AG20443 (cell line): ENCODE results near the gene DSCAML1.

Experiments
- DNase-seq: peaks from one replicate; pipeline ENCODE4 v3.0.0; 2012; ENCODE audit warnings: low spot score, mixed read lengths

DSCAML1 gene

GRCh38 chr11:117832511-117832910 is 35.5 kb upstream of the DSCAML1 start:
- no peak for DNase-seq

GRCh38 chr11:117831661-117832415 is 34.8 kb upstream of the DSCAML1 start:
- no peak for DNase-seq

DNA sequence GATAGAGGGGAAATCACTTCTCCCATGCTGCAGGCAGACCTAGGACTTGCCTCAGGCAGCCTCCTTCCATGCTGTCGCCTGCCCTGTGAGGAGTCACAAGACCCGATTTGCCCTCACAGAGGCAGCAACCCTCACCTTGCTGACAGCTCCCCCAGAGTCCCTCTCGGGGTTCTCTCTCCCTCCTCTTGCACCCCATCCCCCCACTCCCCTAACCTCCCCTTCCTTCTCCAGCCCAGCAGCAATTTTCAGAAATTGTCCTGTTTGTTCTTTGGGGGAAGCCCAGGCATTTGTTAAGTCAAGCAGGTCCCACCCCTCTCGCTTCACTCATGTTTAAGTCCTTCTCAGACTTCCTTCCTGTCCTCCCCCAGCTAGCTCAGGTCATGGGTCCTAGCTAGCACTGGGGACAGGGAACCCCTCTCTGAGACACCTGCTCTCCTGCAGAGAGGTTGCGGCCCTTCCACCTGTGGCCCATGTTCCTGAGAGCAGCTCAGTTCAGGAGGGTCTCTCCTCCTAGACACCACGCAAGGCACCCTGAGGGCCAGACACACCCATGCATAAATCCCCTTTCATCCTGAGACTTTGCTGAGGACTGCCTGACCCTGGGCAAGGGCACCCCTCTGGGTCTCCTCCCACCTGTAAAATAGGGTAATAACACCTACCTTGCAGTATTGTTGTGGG is 33.8 kb upstream of the DSCAML1 start:
- DNase-seq, result no peak

DNA sequence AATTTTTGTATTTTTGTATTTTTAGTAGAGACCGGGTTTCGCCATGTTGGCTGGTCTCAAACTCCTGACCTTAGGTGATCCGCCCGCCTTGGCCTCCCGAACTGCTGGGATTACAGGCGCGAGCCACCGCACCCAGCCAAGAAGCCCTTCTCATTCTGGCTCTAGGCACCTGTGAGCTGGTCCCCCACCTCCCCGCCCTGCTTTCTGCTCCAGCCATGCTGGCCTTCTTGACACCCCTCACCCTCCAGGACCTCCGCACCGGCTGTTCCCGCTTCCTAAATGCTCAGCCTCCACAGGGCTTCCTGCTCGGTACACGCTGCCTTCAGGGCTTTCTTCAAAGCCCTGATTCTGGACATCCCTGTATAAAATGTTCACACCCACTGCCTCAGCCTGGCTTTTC is 33.1 kb upstream of the DSCAML1 start:
- DNase-seq, result no peak

- no peak for DNase-seq
Measured at GRCh38 chr11:117829369-117829725, 32.3 kb upstream of the DSCAML1 start.

GRCh38 chr11:117828611-117829368 is 31.8 kb upstream of the DSCAML1 start:
- DNase-seq, result peak; percentile 71

GRCh38 chr11:117827521-117828511 is 30.8 kb upstream of the DSCAML1 start:
- DNase-seq, result no peak

GRCh38 chr11:117826832-117827231 is 29.8 kb upstream of the DSCAML1 start:
- DNase-seq, result no peak

DNA sequence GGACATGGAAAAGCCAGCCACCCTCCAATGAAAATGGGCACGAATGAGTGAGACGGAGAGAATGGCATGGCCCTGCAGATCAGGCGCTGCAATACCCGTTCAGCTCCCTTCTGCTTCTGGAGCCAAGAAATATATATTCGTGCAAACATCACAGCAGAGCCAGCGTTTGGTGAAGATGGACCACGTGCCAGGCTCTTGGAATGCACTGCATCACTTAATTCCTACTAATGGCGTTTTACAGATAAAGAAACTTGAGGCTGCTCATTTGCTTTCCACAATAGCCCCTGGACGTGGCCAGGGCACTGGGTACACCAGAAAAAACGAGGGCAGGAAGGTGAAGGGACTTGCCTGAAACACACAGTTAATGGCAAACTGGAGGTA is 29.2 kb upstream of the DSCAML1 start:
- DNase-seq, result no peak

DNA sequence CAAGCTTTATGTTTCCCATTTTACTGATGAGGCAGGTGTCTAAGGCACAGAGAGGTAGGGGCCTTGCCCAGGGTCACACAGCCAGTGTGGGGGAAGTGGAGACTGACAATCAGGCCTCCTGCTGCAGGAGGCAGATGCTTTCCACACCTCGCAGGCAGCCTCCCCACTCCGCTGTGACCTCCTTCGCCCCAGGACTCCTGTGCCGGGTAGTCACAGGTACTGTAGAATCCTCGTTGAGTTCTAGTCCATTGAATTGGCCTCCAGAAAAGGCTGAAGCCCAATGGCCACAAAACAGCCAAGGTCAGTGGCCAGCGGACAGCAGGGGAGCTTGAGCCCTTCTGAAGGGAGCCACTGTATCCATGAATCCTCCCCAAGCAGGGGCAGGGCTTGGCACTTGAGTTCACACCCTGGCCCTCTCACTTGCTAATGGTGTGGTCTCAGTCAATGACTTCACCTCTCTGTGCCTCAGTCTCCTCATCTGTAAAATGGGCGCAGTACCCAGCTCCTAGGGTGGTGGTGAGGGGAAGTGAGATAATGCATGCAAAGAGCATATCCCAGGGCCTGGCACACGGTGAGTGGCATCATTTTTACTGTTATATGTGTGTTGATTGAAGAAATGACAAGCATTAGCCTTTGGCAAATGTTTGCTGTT is 28.6 kb upstream of the DSCAML1 start:
- DNase-seq, result no peak

GRCh38 chr11:117824571-117825537 is 27.8 kb upstream of the DSCAML1 start, which contains the start of gene FXYD2:
TSS of gene FXYD2 (minus strand) at chr11:117824744. CDS start at chr11:117824678, 66 bp downstream.
- no peak for DNase-seq

- no peak for DNase-seq
Measured at GRCh38 chr11:117823946-117824420, 27.0 kb upstream of the DSCAML1 start.

DNA sequence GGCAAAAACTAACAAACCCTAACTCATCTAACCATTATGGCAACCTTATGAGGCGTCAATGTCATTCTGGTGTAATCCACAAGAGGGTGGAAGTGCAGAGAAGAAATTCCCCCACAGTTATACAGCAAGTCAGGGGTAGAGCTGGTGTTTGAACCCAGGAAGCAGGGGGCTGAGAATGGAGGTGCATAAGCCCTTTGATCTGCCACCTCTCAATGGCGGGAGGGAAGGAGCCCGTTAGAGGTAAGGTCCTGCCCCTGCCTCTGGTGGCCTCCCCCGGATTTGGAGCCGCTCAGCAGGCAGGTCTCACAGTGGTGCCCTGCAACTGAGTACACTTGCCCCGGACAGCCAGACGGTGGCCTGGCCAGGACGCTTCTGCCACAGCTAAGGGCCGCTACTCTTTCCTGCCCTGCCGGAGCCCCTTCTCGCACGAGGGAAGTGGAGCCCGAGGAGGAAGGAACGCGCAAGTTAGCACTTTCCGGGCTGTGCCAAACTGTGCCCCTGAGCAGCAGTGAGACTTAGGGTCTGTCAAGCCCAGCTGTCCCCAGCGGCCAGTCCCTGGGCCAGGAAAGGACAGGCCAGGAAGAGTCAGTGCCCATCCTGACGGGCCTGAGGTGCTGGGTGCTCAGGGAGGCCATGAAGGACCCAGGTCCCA is 26.4 kb upstream of the DSCAML1 start:
- no peak for DNase-seq

GRCh38 chr11:117822074-117823033 is 25.3 kb upstream of the DSCAML1 start:
- DNase-seq, result peak; percentile 48

DNA sequence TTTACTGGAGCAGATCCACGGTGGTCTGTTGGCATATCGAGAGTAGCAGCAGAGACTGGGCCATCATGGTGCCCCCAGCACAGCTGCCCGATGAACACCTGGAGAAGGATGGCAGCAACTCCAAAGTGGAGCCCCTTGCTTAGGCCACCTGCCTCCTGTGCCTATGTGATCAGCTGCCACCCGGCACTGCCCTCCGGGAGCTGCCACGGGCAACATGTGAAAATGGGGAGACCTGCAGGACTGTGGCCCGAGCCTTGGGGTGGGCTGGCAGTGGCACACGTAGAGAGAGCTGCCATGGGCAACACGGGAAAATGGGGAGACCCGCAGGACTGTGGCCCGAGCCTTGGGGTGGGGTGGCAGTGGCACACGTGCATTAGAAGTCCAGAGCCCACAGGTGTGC is 24.4 kb upstream of the DSCAML1 start:
- no peak for DNase-seq

DNA sequence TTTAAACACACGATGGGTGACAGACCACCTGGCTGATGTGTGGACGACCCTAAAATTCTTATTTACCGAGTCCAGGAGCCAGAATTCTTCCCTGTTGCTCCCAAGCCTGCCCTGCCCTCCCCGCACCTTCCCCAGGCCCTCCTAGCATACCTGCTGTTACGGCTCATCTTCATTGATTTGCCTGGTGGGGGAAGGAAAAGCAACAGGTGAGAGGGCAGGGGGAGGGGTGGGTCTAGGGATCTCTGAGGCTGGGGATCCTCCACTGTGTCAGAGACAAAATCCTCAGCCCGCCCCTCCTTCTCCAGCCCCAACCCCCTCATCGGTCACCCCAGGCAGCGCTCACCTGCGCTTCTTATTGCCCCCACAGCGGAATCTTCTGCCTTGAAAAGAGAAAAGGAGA is 23.5 kb upstream of the DSCAML1 start:
- DNase-seq, result no peak

- DNase-seq, result no peak
Measured at GRCh38 chr11:117820071-117820470, 23.1 kb upstream of the DSCAML1 start.
